Adrenal gland (tissue), 12 donors: Measurements from ENCODE around the gene DHDH. TPM values are rescaled to one million over a fixed set of nuclear protein-coding genes. Genes with fewer than 3 reads are reported as not detected.

Experiments used
- DNase-seq, 7 donors: peaks; one replicate each; pipeline ENCODE4 v3.0.0-alpha.2; 2019 to 2020
- H3K27ac ChIP-seq, 5 donors: fragments of 200-600 bp; sonication (generic) in 4 of 5; 1 replicate in 3 of 5; 2 replicates in 2 of 5; pipeline versions ENCODE4 v1.5.1 to v1.8.0; 2016 to 2020; ENCODE audit warnings: mild to moderate bottlenecking in 1 of 5
- H3K27me3 ChIP-seq: fragments of 200-600 bp; 2 replicates; pipeline ENCODE4 v1.8.0; 2021
- H3K36me3 ChIP-seq, 2 donors: fragments of 200-600 bp; replicated peaks in 1 of 2; 1 replicate in 1 of 2; 2 replicates in 1 of 2; pipeline versions ENCODE4 v1.5.1 to v1.8.0; 2018 to 2022
- H3K4me1 ChIP-seq, 2 donors: fragments of 200-600 bp; replicated peaks in 1 of 2; 1 replicate in 1 of 2; 2 replicates in 1 of 2; pipeline versions ENCODE4 v1.5.1 to v1.8.0; 2018 to 2021
- H3K4me3 ChIP-seq, 4 donors: fragments of 200-600 bp; sonication (generic) in 3 of 4; one replicate each; pipeline ENCODE4 v1.5.1; 2016 to 2018
- H3K9me3 ChIP-seq, 3 donors: fragments of 200-600 bp; sonication (generic) in 1 of 3; replicated peaks in 1 of 3; 1 replicate in 2 of 3; 2 replicates in 1 of 3; pipeline versions ENCODE4 v1.5.1 to v1.8.0; 2016 to 2021
- CTCF ChIP-seq, 6 experiments: fragments of 450-650 bp in 4 of 6; fragments of 200-600 bp in 2 of 6; sonication (generic) in 1 of 6; IDR thresholded peaks; 1 replicate in 5 of 6; 2 replicates in 1 of 6; pipeline versions ENCODE4 v1.5.1 to v1.8.0; 2016 to 2021; ENCODE audit warnings: antibody characterized with exemption in 6 of 6, mild to moderate bottlenecking in 2 of 6, moderate library complexity in 1 of 6
- POLR2A ChIP-seq, 2 donors: fragments of 450-650 bp; IDR thresholded peaks; one replicate each; pipeline ENCODE4 v1.6.1; 2017; ENCODE audit warnings: antibody characterized with exemption in 2 of 2, mild to moderate bottlenecking in 2 of 2, moderate library complexity in 1 of 2
- WGBS, 4 donors: extraction: QIAGEN DNeasy Blood & Tissue Kit in 2 of 4; methylation state at CpG; one replicate each; pipeline versions ENCODE4 v1.1.5 to v1.1.7; 2013 to 2017; 5-methylcytosine and 5-hydroxymethylcytosine counted together
- intact Hi-C, 2 donors: fragments of 100-400 bp; cut with DNase I; formaldehyde crosslinking; loops; one replicate each; pipeline versions ENCODE4 v1.14.1 to v1.15.0; 2022 to 2023
- polyA plus RNA-seq, 3 donors: library from polyadenylated mRNA; stranded (reverse); fragments of 200-250 nt in 2 of 3; fragments of 350-450 nt in 1 of 3; fragmentation: Illumina TruSeq in 1 of 3; extraction: RNeasy Lipid Tissue Mini Kit (QIAGEN cat#74804) in 1 of 3; gene quantifications; one replicate each; pipeline ENCODE4 v1.2.3, GENCODE V29; 2013 to 2014
- total RNA-seq, 9 donors: library from RNA; depleted of rRNA in 4 of 9; stranded (reverse); fragments of >200 nt in 4 of 9; fragments of 120-200 nt in 1 of 9; fragmentation: NEBNext Ultra II Directional in 1 of 9; extraction: Animal tissue kit (Norgen Biotek cat#: 25700) in 1 of 9; gene quantifications; one replicate each; pipeline versions ENCODE4 v1.1.0 to v1.2.4, GENCODE V29; 2013 to 2023
- donor health status: healthy with polysubstance abuse.
- donor health status: Bipolar disorder and iron deficiency.
- donor health status: DM: yes; HTN: yes; CAD: no.
- donor health status: DM: no; HTN: no; CAD: no.
- donor health status: DM: no; HTN: no; CAD: no.
- donor health status: DM: yes; HTN: yes; CAD: no.

Gene DHDH
- total and polyA plus RNA-seq, 12 donors = 0.17 to 2.8 (median 0.38) TPM; not detected in 5

DNA sequence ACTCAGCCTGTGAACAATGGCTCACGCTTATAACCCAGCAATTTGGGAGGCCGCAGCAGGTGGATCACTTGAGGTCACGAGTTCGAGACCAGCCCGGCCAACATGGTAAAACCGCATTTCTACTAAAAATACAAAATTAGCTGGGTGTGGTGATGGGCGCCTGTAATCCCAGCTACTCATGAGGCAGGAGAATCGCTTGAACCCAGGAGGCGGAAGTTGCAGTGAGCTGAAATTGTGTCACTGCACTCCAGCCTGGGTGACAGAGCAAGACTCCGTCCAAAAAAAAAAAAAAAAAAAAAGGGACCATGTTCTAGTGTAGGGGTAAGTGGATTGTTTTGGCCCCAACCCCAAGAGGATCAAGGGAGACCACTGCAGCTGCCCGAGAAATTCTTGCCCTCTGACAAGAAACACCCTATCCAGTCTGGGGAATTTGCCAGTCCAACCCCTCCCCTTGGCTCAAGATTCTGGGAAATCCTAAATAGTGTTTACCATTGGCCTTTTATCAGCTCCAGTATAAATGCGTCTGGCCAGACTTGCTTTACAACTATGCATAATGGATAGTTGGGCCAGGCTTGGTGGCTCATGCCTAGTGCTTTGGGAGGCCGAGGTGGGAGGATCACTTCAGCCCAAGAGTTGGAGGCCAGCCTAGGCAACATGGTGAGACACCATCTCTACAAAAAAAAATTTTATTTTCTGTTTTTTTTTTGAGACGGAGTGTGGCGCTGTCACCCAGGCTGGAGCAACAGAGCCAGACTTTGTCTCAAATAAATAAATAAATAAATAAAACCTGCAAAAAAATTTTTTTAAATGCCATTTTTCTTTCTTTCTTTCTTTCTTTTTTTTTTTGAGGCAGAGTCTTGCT, 5.1 kb upstream of the DHDH start:
- WGBS, 4 donors = 72 to 82% (median 80%) methylated on average over 15 of the region's 15 CpGs
- Histone ChIP-seq H3K36me3 (no peaks in the 10 kb centered on the region), H3K4me1 (no peaks in the 10 kb centered on the region), H3K9me3 (no peaks in the 10 kb centered on the region), H3K27ac (no peak overlapping the region), H3K4me3 (no peak overlapping the region), H3K27me3 (no peaks in the 10 kb centered on the region)
- DNase-seq = no peak
- TF ChIP-seq POLR2A (IDR thresholded peaks at IDR 0.05) = no peak
- no peak for TF ChIP-seq CTCF (IDR thresholded peaks at IDR 0.05)
- intact Hi-C loops = no loop called here

GRCh38 chr19:48934837-48935236, 1.3 kb downstream of the DHDH start:
- no peaks in the 10 kb centered on the region for H3K36me3 ChIP-seq
- no peak for DNase-seq
- no peaks in the 10 kb centered on the region for H3K4me1 ChIP-seq
- H3K27ac ChIP-seq = no peak overlapping the region
- H3K27me3 ChIP-seq = no peaks in the 10 kb centered on the region
- TF ChIP-seq POLR2A (IDR thresholded peaks at IDR 0.05) (no peak), CTCF (IDR thresholded peaks at IDR 0.05) (no peak)
- no peak overlapping the region for H3K4me3 ChIP-seq
- no peaks in the 10 kb centered on the region for H3K9me3 ChIP-seq
- WGBS, 4 donors = 77 to 94% (median 85%) methylated on average over 13 to 19 of the region's 19 CpGs
- intact Hi-C loops = no loop called here

GRCh38 chr19:48935864-48936263, 2.4 kb downstream of the DHDH start:
- intact Hi-C loops = no loop called here
- Histone ChIP-seq H3K4me1 (no peaks in the 10 kb centered on the region), H3K9me3 (peaks cover 0 to 3% (median 0%) of the 10 kb centered on the region in 3 donors), H3K36me3 (no peaks in the 10 kb centered on the region), H3K27me3 (no peaks in the 10 kb centered on the region), H3K27ac (no peak overlapping the region), H3K4me3 (no peak overlapping the region)
- 93 to 97% (median 96%) methylated on average over 20 to 25 of the region's 25 CpGs for WGBS, 4 donors
- no peak for TF ChIP-seq POLR2A (IDR thresholded peaks at IDR 0.05)
- no peak for TF ChIP-seq CTCF (IDR thresholded peaks at IDR 0.05)
- no peak for DNase-seq

- WGBS, 4 donors = 76 to 97% (median 87%) methylated on average over 7 of the region's 7 CpGs
- intact Hi-C loops = no loop called here
Measured at GRCh38 chr19:48938256-48938655, 4.8 kb downstream of the DHDH start.

More at GRCh38 chr19:48938256-48938655, 4.8 kb downstream of the DHDH start:
- H3K27ac ChIP-seq = peak overlapping the region in 1 of 5 donors; percentile 49
- no peaks in the 10 kb centered on the region for H3K4me1 ChIP-seq
- H3K27me3 ChIP-seq = no peaks in the 10 kb centered on the region
- no peak overlapping the region for H3K4me3 ChIP-seq
- no peak for TF ChIP-seq POLR2A (IDR thresholded peaks at IDR 0.05)
- TF ChIP-seq CTCF (IDR thresholded peaks at IDR 0.05) = no peak
- no peak for DNase-seq
- H3K9me3 ChIP-seq = peaks cover 0 to 7% (median 0%) of the 10 kb centered on the region in 3 donors
- H3K36me3 ChIP-seq = no peaks in the 10 kb centered on the region
